ENCODE data around the gene THRAP3.

GRCh38 chr1:36328713-36329112, 104.5 kb downstream of the THRAP3 start:
- TF ChIP-seq, protein P1, sequence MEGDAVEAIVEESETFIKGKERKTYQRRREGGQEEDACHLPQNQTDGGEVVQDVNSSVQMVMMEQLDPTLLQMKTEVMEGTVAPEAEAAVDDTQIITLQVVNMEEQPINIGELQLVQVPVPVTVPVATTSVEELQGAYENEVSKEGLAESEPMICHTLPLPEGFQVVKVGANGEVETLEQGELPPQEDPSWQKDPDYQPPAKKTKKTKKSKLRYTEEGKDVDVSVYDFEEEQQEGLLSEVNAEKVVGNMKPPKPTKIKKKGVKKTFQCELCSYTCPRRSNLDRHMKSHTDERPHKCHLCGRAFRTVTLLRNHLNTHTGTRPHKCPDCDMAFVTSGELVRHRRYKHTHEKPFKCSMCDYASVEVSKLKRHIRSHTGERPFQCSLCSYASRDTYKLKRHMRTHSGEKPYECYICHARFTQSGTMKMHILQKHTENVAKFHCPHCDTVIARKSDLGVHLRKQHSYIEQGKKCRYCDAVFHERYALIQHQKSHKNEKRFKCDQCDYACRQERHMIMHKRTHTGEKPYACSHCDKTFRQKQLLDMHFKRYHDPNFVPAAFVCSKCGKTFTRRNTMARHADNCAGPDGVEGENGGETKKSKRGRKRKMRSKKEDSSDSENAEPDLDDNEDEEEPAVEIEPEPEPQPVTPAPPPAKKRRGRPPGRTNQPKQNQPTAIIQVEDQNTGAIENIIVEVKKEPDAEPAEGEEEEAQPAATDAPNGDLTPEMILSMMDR (IDR thresholded peaks at IDR 0.05): no peak
- TF ChIP-seq POLR2A (IDR thresholded peaks at IDR 0.05): no peak

All from lower leg skin (tissue), 3 donors.